HT1080 (cell line): ENCODE results near the gene CDH23. TPM values are rescaled to one million over a fixed set of nuclear protein-coding genes. Genes with fewer than 3 reads are reported as not detected.

Experiments used
- DNase-seq: peaks from one replicate; pipeline ENCODE4 v3.0.0-alpha.2; 2015; ENCODE audit warnings: low read depth
- total RNA-seq: library from RNA; depleted of rRNA; stranded (reverse); fragments of >200 nt; shearing (Covaris generic); gene quantifications from 2 replicates; pipeline ENCODE4 v1.2.3, GENCODE V29; 2014

CDH23 gene
- total RNA-seq, 1 experiment from 2014 or later: 0.23 TPM

GRCh38 chr10:71810048-71810750 is 413.5 kb downstream of the CDH23 start:
- DNase-seq: no peak

GRCh38 chr10:71811351-71811750 is 414.6 kb downstream of the CDH23 start:
- no peak for DNase-seq

GRCh38 chr10:71812016-71812912 is 415.5 kb downstream of the CDH23 start:
- peak; percentile 47 for DNase-seq

GRCh38 chr10:71812913-71813590 is 416.3 kb downstream of the CDH23 start:
- DNase-seq: no peak

- DNase-seq: no peak
Observed at GRCh38 chr10:71814922-71815411, 418.2 kb downstream of the CDH23 start.

- DNase-seq: no peak
Observed at GRCh38 chr10:71815515-71816130, 418.9 kb downstream of the CDH23 start.

GRCh38 chr10:71816421-71816851 is 419.7 kb downstream of the CDH23 start:
- no peak for DNase-seq

GRCh38 chr10:71816936-71817618 is 420.4 kb downstream of the CDH23 start:
- DNase-seq: no peak

- DNase-seq: no peak
Observed at GRCh38 chr10:71817831-71818655, 421.3 kb downstream of the CDH23 start.

GRCh38 chr10:71818674-71819260 is 422.0 kb downstream of the CDH23 start:
- no peak for DNase-seq

- no peak for DNase-seq
Observed at GRCh38 chr10:71819441-71819861, 422.7 kb downstream of the CDH23 start.

GRCh38 chr10:71819985-71820384 is 423.3 kb downstream of the CDH23 start:
- DNase-seq: no peak

GRCh38 chr10:71820966-71821365 is 424.2 kb downstream of the CDH23 start:
- DNase-seq: no peak

GRCh38 chr10:71821909-71822763 is 425.4 kb downstream of the CDH23 start:
- DNase-seq: peak; percentile 58

- no peak for DNase-seq
Observed at GRCh38 chr10:71823356-71823755, 426.6 kb downstream of the CDH23 start.

GRCh38 chr10:71824333-71824732 is 427.6 kb downstream of the CDH23 start:
- DNase-seq: no peak

GRCh38 chr10:71825217-71825616 is 428.5 kb downstream of the CDH23 start:
- no peak for DNase-seq

- no peak for DNase-seq
Observed at GRCh38 chr10:71827852-71828251, 431.1 kb downstream of the CDH23 start.
